Endothelial cell (in vitro differentiated cells): ENCODE results near the gene SIX4. TPM values are rescaled to one million over a fixed set of nuclear protein-coding genes. Genes with fewer than 3 reads are reported as not detected.

Source experiments
- DNase-seq: peaks from one replicate; pipeline ENCODE4 v3.0.0; 2021; ENCODE audit warnings: low spot score
- H3K27ac Mint-ChIP-seq: one replicate; pipeline ENCODE4 v1.8.0; 2021; ENCODE audit warnings: mixed read lengths, inconsistent platforms; ENCODE audit not compliant: unreplicated experiment
- H3K27me3 Mint-ChIP-seq: one replicate; pipeline ENCODE4 v1.8.0; 2021; ENCODE audit warnings: mild to moderate bottlenecking, moderate library complexity, mixed read lengths, inconsistent platforms; ENCODE audit not compliant: unreplicated experiment
- H3K36me3 Mint-ChIP-seq: one replicate; pipeline ENCODE4 v1.8.0; 2021; ENCODE audit warnings: mild to moderate bottlenecking, low read depth, mixed read lengths, inconsistent platforms; ENCODE audit not compliant: unreplicated experiment
- H3K4me1 Mint-ChIP-seq: one replicate; pipeline ENCODE4 v1.8.0; 2021; ENCODE audit warnings: mild to moderate bottlenecking, mixed read lengths, inconsistent platforms; ENCODE audit not compliant: unreplicated experiment
- H3K4me3 Mint-ChIP-seq: one replicate; pipeline ENCODE4 v1.8.0; 2021; ENCODE audit warnings: mild to moderate bottlenecking, mixed read lengths, inconsistent platforms; ENCODE audit not compliant: unreplicated experiment
- H3K9me3 Mint-ChIP-seq: one replicate; pipeline ENCODE4 v1.8.0; 2021; ENCODE audit warnings: mixed read lengths, inconsistent platforms; ENCODE audit not compliant: unreplicated experiment
- total RNA-seq: library from RNA; stranded (reverse); fragmentation: NEBNext Ultra II Directional; extraction: Animal tissue kit (Norgen Biotek cat#: 25700); gene quantifications from one replicate; pipeline ENCODE4 v1.2.1, GENCODE V29; 2021; ENCODE audit not compliant: unreplicated experiment
- TF ChIP-seq, protein P1 (sequence below): fragments of 200-600 bp; sonication (generic); IDR thresholded peaks from one replicate; pipeline ENCODE4 v1.5.0; 2021; ENCODE audit warnings: antibody characterized with exemption; ENCODE audit not compliant: unreplicated experiment

The SIX4 gene
- total RNA-seq, 1 donor from 2014 or later: 6.3 TPM

DNA sequence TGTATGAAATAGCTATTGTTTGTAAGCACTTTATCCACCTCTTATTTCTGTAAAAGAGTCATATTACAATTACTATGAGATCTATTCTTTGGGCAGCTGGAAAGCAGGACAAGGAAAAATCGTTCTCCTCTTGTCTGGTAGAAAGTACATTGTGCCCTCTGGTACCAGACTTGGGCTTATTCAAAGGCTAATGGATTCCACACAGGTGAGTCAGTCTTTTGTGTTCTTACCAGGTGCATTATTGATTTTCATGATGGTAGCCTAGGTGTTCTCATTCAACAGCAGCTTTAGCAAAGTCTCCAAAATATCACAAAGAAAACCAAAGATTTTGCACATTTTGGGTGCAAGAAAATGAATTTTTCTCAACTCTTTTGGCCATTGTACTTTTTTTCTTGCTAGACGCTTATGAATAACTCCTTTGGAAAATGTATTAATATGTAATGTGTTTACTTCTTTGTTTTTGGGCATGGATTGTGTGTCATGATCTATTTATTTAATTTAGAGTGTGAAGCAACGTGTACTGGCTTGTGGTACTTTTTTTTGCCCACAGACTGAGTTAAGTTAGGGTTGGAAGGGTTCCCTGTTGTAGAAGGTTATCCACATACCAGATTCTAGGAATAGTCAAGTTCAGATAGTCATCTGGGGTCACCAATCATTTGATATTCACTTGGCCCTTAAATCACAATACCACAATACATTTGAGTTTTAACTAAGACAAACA is 36.7 kb upstream of the SIX4 start:
- Mint-ChIP-seq H3K9me3 (no peaks in the 10 kb centered on the region), H3K4me1 (peaks cover 9% of the 10 kb centered on the region), H3K4me3 (no peak overlapping the region), H3K27me3 (peaks cover 2% of the 10 kb centered on the region), H3K27ac (no peak overlapping the region), H3K36me3 (no peaks in the 10 kb centered on the region)
- DNase-seq: no peak
- TF ChIP-seq, protein P1, sequence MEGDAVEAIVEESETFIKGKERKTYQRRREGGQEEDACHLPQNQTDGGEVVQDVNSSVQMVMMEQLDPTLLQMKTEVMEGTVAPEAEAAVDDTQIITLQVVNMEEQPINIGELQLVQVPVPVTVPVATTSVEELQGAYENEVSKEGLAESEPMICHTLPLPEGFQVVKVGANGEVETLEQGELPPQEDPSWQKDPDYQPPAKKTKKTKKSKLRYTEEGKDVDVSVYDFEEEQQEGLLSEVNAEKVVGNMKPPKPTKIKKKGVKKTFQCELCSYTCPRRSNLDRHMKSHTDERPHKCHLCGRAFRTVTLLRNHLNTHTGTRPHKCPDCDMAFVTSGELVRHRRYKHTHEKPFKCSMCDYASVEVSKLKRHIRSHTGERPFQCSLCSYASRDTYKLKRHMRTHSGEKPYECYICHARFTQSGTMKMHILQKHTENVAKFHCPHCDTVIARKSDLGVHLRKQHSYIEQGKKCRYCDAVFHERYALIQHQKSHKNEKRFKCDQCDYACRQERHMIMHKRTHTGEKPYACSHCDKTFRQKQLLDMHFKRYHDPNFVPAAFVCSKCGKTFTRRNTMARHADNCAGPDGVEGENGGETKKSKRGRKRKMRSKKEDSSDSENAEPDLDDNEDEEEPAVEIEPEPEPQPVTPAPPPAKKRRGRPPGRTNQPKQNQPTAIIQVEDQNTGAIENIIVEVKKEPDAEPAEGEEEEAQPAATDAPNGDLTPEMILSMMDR: no peak

DNA sequence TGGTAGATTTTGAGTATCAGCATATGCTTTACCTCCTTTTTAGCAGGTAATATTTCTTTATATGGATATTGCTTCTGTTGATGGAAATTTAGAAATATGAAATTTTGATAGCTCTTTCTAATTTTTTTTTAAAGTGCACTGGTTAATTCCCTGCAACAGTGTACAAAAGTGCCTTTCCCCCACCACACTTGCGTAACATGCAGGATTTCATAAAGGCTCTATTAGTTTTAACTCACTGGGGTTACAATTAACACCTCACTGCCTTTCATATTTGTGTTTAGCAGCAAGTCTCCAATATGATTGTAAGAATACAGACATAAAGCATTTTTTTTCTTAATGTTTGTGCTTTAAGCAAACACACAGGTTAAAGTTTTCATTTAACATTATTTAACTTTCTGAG is 36.1 kb upstream of the SIX4 start:
- no peak for DNase-seq
- Mint-ChIP-seq H3K4me1 (peaks cover 9% of the 10 kb centered on the region), H3K27me3 (peaks cover 2% of the 10 kb centered on the region), H3K9me3 (no peaks in the 10 kb centered on the region), H3K36me3 (no peaks in the 10 kb centered on the region), H3K4me3 (no peak overlapping the region), H3K27ac (no peak overlapping the region)
- TF ChIP-seq, protein P1: no peak

DNA sequence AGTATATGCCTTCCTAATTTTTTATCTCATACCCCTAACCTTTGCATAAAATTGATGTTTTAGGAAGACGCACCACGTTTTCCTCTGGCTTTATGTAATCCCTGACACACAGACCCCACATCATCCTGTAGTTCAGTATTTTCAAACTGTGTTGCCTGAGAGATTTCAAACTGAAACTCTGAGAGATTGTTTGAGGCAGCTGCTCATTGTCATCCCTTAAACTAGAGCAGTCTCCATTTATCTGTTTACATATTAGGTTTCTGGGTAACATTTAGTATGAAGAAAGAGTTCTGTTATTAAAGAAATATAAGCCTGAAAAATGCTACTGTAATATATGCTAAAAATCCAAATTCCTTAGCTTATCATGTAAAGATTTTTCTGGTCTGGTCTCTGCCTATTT is 34.7 kb upstream of the SIX4 start:
- no peak for DNase-seq
- H3K4me3 Mint-ChIP-seq: no peak overlapping the region
- no peaks in the 10 kb centered on the region for H3K9me3 Mint-ChIP-seq
- no peak overlapping the region for H3K27ac Mint-ChIP-seq
- no peaks in the 10 kb centered on the region for H3K36me3 Mint-ChIP-seq
- TF ChIP-seq, protein P1: no peak
- H3K27me3 Mint-ChIP-seq: no peaks in the 10 kb centered on the region
- H3K4me1 Mint-ChIP-seq: peaks cover 9% of the 10 kb centered on the region

DNA sequence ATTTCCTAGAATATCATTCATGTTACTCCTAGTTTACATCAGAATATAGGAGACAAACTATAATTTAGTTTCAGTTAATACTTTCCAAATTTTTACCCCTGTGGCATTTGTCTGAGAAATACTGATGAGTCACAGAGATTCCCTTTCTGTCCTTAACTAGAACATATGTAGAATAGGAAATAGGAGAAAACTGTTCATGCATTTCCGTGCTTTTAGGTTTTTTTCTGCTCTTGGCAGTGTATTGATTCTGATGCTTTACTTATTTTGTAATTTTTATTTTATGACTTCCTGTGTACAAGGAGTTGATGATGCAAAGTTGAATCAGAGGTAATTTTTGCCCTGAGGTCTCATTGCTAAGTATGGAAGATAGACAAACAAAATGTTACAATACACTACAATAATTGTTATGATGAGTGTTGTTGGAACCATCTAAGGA is 33.4 kb upstream of the SIX4 start:
- TF ChIP-seq, protein P1: no peak
- no peaks in the 10 kb centered on the region for H3K27me3 Mint-ChIP-seq
- no peak overlapping the region for H3K4me3 Mint-ChIP-seq
- DNase-seq: no peak
- H3K9me3 Mint-ChIP-seq: no peaks in the 10 kb centered on the region
- peaks cover 9% of the 10 kb centered on the region for H3K4me1 Mint-ChIP-seq
- no peak overlapping the region for H3K27ac Mint-ChIP-seq
- H3K36me3 Mint-ChIP-seq: no peaks in the 10 kb centered on the region

DNA sequence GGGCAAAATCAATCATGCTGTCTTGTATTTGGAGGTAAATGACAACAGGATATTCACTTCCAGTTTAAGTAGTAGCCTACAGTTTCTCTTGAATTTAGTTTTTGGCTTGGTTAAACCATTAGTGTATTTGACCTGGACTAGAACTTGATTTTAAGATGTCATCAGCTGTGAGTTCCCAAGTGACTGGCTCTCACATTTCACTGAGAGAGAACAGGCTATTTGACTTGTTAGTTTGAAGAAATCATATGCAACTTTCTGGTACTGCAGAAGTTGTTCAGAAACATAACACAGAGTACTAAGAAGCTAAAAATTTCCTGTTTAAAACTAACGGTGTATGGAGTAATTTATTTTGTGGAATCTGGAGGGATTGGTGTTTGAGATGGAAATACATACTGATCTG is 32.7 kb upstream of the SIX4 start:
- TF ChIP-seq, protein P1: no peak
- no peak overlapping the region for H3K27ac Mint-ChIP-seq
- H3K36me3 Mint-ChIP-seq: no peaks in the 10 kb centered on the region
- no peak overlapping the region for H3K4me3 Mint-ChIP-seq
- H3K4me1 Mint-ChIP-seq: peaks cover 9% of the 10 kb centered on the region
- H3K9me3 Mint-ChIP-seq: no peaks in the 10 kb centered on the region
- H3K27me3 Mint-ChIP-seq: no peaks in the 10 kb centered on the region
- no peak for DNase-seq
